Measurements from ENCODE around the gene SIM2.

GRCh38 chr21:36728371-36729111, 29.6 kb downstream of the SIM2 start:
- no peak for TF ChIP-seq CTCF (IDR thresholded peaks at IDR 0.05)
- no peak for TF ChIP-seq POLR2A (IDR thresholded peaks at IDR 0.05)
